GM21737 (cell line): ENCODE measurements around the gene RDX.

Experiments
- ATAC-seq: cut with Tn5 transposase; IDR thresholded peaks from one replicate; pipeline ENCODE4 v1.9.1; 2021; ENCODE audit warnings: mild to moderate bottlenecking, moderate library complexity; ENCODE audit not compliant: unreplicated experiment

RDX gene

GRCh38 chr11:110296226-110297075 is at the start of gene RDX:
TSS of gene RDX (minus strand) at chr11:110296614. CDS start at chr11:110279692, 16,922 bp downstream.
- peak; percentile 70 for ATAC-seq

- peak; percentile 52 for ATAC-seq
These were observed 49.3 kb upstream of the RDX start for GRCh38 chr11:110345743-110346142.

- no peak for ATAC-seq
These were observed 44.0 kb upstream of the RDX start for GRCh38 chr11:110340436-110340835.

GRCh38 chr11:110339456-110340250 is 43.2 kb upstream of the RDX start:
- no peak for ATAC-seq

GRCh38 chr11:110338684-110339083 is 42.3 kb upstream of the RDX start:
- no peak for ATAC-seq

GRCh38 chr11:110337570-110338193 is 41.3 kb upstream of the RDX start:
- ATAC-seq, result no peak

GRCh38 chr11:110336054-110336453 is 39.6 kb upstream of the RDX start:
- ATAC-seq, result no peak

GRCh38 chr11:110335358-110335757 is 38.9 kb upstream of the RDX start:
- ATAC-seq, result no peak

- no peak for ATAC-seq
These were observed 35.2 kb upstream of the RDX start for GRCh38 chr11:110331626-110332025.

- no peak for ATAC-seq
These were observed 33.0 kb upstream of the RDX start for GRCh38 chr11:110329445-110329844.

- ATAC-seq, result no peak
These were observed 31.1 kb upstream of the RDX start for GRCh38 chr11:110327508-110327907.

- ATAC-seq, result no peak
These were observed 27.4 kb upstream of the RDX start for GRCh38 chr11:110323786-110324185.

- ATAC-seq, result no peak
These were observed 23.1 kb upstream of the RDX start for GRCh38 chr11:110319501-110319900.

- ATAC-seq, result no peak
These were observed 22.4 kb upstream of the RDX start for GRCh38 chr11:110318638-110319404.

GRCh38 chr11:110317516-110317932 is 21.1 kb upstream of the RDX start:
- no peak for ATAC-seq

GRCh38 chr11:110314366-110315095 is 18.1 kb upstream of the RDX start:
- ATAC-seq, result no peak

- ATAC-seq, result no peak
These were observed 16.3 kb upstream of the RDX start for GRCh38 chr11:110312670-110313069.

- ATAC-seq, result no peak
These were observed 15.6 kb upstream of the RDX start for GRCh38 chr11:110311783-110312579.

- no peak for ATAC-seq
These were observed 11.7 kb upstream of the RDX start for GRCh38 chr11:110308071-110308470.
